T-helper 2 cell treated with Interferon-gamma antibody and Interleukin-4, amounts not matched to agents 100 ng/mL and 5 ng/mL, for 36 hours (primary cell): ENCODE results near the gene ZC3HAV1. TPM values are rescaled to one million over a fixed set of nuclear protein-coding genes. Genes with fewer than 3 reads are reported as not detected.
"Not testable (repeated sequence)": the region's sequence is repeated elsewhere in the genome, so short reads cannot be mapped to it uniquely, and the experiment has no call there.

ENCODE experiments used
- intact Hi-C: fragments of 100-400 bp; cut with micrococcal nuclease; formaldehyde crosslinking; loops from one replicate; pipeline ENCODE4 v1.15.1; 2023
- total RNA-seq: library from RNA; stranded (reverse); gene quantifications from 2 replicates; pipeline ENCODE4 v1.2.3, GENCODE V29; 2022

ZC3HAV1 gene
- total RNA-seq, 1 donor from 2014 or later: 135 TPM

- intact Hi-C loops: loop anchor here (2.0 kb wide), 1 partner anchor 16 kb away; no protein-coding TSS in a partner anchor
These were observed 48.8 kb downstream of the ZC3HAV1 start for GRCh38 chr7:139060695-139061237.

- intact Hi-C loops: loop anchor here (2.0 kb wide), 1 partner anchor 15 kb away; no protein-coding TSS in a partner anchor
These were observed 49.6 kb downstream of the ZC3HAV1 start for GRCh38 chr7:139059905-139060304.

GRCh38 chr7:139058943-139059342 is 50.6 kb downstream of the ZC3HAV1 start:
- intact Hi-C loops: no loop called here

- intact Hi-C loops: no loop called here
These were observed 53.8 kb downstream of the ZC3HAV1 start for GRCh38 chr7:139055674-139056073.

- intact Hi-C loops: not testable (repeated sequence)
These were observed 54.9 kb downstream of the ZC3HAV1 start for GRCh38 chr7:139054656-139055055.

GRCh38 chr7:139054101-139054500 is 55.4 kb downstream of the ZC3HAV1 start:
- intact Hi-C loops: no loop called here

- intact Hi-C loops: no loop called here
These were observed 57.9 kb downstream of the ZC3HAV1 start for GRCh38 chr7:139051655-139052054.

- intact Hi-C loops: no loop called here
These were observed 59.6 kb downstream of the ZC3HAV1 start for GRCh38 chr7:139049936-139050335.

GRCh38 chr7:139049111-139049510 is 60.4 kb downstream of the ZC3HAV1 start:
- intact Hi-C loops: no loop called here

- intact Hi-C loops: no loop called here
These were observed 61.5 kb downstream of the ZC3HAV1 start for GRCh38 chr7:139047970-139048369.

GRCh38 chr7:139046143-139046542 is 63.4 kb downstream of the ZC3HAV1 start:
- intact Hi-C loops: no loop called here

GRCh38 chr7:139044813-139045794 is 64.4 kb downstream of the ZC3HAV1 start:
- intact Hi-C loops: loop anchor here (1.0 to 5.0 kb wide), 10 partner anchors 10 to 312 kb away; partner anchors contain the start of genes LUC7L2, UBN2 and ZC3HAV1

GRCh38 chr7:139043823-139044812 is 65.4 kb downstream of the ZC3HAV1 start:
- intact Hi-C loops: loop anchor here (1.0 to 5.0 kb wide), 7 partner anchors 9 to 313 kb away; partner anchors contain the start of genes LUC7L2, UBN2 and ZC3HAV1

GRCh38 chr7:139041378-139042085 is 68.0 kb downstream of the ZC3HAV1 start:
- intact Hi-C loops: loop anchor here (5.0 kb wide), 1 partner anchor 316 kb away; the partner anchor contains the start of gene LUC7L2

- intact Hi-C loops: loop anchor here (5.0 kb wide), 1 partner anchor 304 kb away; the partner anchor contains the start of gene FMC1
These were observed 70.8 kb downstream of the ZC3HAV1 start for GRCh38 chr7:139038691-139039090.

- intact Hi-C loops: loop anchor here (5.0 kb wide), 1 partner anchor 305 kb away; the partner anchor contains the start of gene FMC1
These were observed 72.6 kb downstream of the ZC3HAV1 start for GRCh38 chr7:139036901-139037300.

- intact Hi-C loops: loop anchor here (1.0 to 5.0 kb wide), 2 partner anchors 9 to 307 kb away; partner anchors contain the start of gene FMC1
These were observed 73.8 kb downstream of the ZC3HAV1 start, which contains the start of gene ZC3HAV1L for GRCh38 chr7:139035586-139036353. Gene ZC3HAV1L (minus strand): TSS chr7:139036042. CDS start chr7:139036017, 25 bp downstream.

- intact Hi-C loops: loop anchor here (1.0 to 5.0 kb wide), 2 partner anchors 9 to 307 kb away; partner anchors contain the start of gene FMC1
These were observed 74.5 kb downstream of the ZC3HAV1 start for GRCh38 chr7:139034855-139035585.
